Mucosa of rectum (tissue), 2 donors: ENCODE data around the gene INSYN1.

Experiments used
- H3K27ac ChIP-seq, 2 donors: one replicate each; pipeline ENCODE4 v1.7.0; 2013; ENCODE audit warnings: inconsistent platforms in 2 of 2, low read depth in 2 of 2, low read length in 2 of 2
- H3K27me3 ChIP-seq, 2 donors: one replicate each; pipeline ENCODE4 v1.7.0; 2013; ENCODE audit warnings: low read length in 2 of 2; ENCODE audit not compliant: control insufficient read depth in 2 of 2, insufficient read depth in 2 of 2
- H3K36me3 ChIP-seq, 2 donors: one replicate each; pipeline ENCODE4 v1.7.0; 2013; ENCODE audit warnings: low read length in 2 of 2; ENCODE audit not compliant: control insufficient read depth in 2 of 2, insufficient read depth in 2 of 2
- H3K4me1 ChIP-seq, 2 donors: one replicate each; pipeline ENCODE4 v1.7.0; 2013; ENCODE audit warnings: low read length in 2 of 2, mild to moderate bottlenecking in 1 of 2; ENCODE audit not compliant: control insufficient read depth in 2 of 2, insufficient read depth in 2 of 2
- H3K4me3 ChIP-seq, 2 donors: one replicate each; pipeline ENCODE4 v1.7.0; 2013; ENCODE audit warnings: low read length in 2 of 2
- H3K9ac ChIP-seq, 2 donors: one replicate each; pipeline ENCODE4 v1.7.0; 2013; ENCODE audit warnings: low read length in 2 of 2, low read depth in 1 of 2, mild to moderate bottlenecking in 1 of 2
- H3K9me3 ChIP-seq, 2 donors: one replicate each; pipeline ENCODE4 v1.7.0; 2013; ENCODE audit warnings: low read length in 2 of 2; ENCODE audit not compliant: control insufficient read depth in 2 of 2
- donor health status: healthy.
- donor health status: Normal muscosa, but diverticular disease.

INSYN1 gene

DNA sequence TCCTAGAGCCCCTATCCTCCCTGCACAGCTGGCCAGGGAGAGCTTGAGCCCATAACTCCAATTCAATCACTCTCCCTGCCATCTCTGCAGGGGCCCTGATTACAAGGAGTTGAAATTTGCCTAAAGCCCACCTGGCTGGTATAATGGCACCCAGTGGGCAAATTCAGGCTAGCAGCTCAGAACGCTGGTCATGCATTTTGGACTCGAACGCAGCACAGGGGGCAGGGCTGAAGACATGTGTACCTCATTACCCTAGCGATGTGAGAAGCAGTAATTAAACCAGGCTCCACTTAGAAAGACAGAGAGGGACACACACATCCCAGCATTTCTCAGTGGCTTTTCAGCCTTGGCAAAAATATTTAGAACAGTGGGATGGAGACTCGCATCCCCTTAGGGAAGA lies 3.2 kb downstream of the INSYN1 start:
- H3K4me1 ChIP-seq, result no peaks in the 10 kb centered on the region
- no peak overlapping the region for H3K9ac ChIP-seq
- no peaks in the 10 kb centered on the region for H3K36me3 ChIP-seq
- no peak overlapping the region for H3K4me3 ChIP-seq
- H3K9me3 ChIP-seq, result no peaks in the 10 kb centered on the region
- peaks cover 10 to 31% of the 10 kb centered on the region in 2 donors for H3K27me3 ChIP-seq
- no peak overlapping the region for H3K27ac ChIP-seq

DNA sequence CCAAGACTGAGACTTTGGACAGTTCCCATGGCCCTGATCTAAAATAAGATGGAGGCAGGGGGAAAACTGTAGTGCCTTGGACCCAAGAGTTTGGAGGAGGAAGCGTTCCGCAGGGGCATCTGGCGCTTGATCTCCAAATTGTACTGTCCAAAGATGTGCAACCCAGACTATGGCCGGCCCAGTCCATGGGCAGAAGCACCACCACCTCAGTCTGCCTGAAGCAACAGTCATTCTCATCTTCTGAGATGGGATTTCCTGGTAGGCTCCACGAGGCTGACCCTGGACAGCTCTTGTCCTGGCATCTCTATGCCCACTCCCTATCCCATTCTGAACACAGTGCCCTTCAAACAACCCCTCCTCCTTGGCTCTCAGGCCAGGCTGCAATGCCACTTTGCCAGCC lies 3.6 kb downstream of the INSYN1 start:
- Histone ChIP-seq H3K9me3 (no peaks in the 10 kb centered on the region), H3K36me3 (no peaks in the 10 kb centered on the region), H3K4me3 (no peak overlapping the region), H3K27me3 (peaks cover 10 to 28% of the 10 kb centered on the region in 2 donors), H3K9ac (no peak overlapping the region), H3K4me1 (no peaks in the 10 kb centered on the region), H3K27ac (no peak overlapping the region)

DNA sequence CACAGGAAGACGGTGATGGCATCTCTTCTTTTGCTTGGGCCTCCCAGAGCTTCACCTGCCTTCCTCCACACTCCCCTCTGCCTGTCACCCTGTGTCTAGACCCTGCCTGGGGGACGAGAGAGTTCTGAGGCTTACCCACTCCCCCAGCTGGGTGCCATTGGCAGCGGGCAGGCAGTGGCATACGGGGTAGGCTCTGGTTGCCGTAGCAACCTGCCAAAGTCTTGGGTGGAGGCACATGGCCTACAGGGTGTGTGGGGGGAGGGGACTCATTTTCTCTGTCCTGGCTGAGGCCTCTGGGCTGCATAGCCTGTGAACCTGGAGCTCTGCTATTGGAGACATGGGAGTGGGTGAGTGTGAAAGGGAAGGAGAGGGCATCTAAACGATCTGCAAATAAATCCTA lies 4.4 kb downstream of the INSYN1 start:
- Histone ChIP-seq H3K9me3 (no peaks in the 10 kb centered on the region), H3K27me3 (peaks cover 7 to 20% of the 10 kb centered on the region in 2 donors), H3K9ac (no peak overlapping the region), H3K4me1 (no peaks in the 10 kb centered on the region), H3K36me3 (no peaks in the 10 kb centered on the region), H3K4me3 (no peak overlapping the region), H3K27ac (no peak overlapping the region)

DNA sequence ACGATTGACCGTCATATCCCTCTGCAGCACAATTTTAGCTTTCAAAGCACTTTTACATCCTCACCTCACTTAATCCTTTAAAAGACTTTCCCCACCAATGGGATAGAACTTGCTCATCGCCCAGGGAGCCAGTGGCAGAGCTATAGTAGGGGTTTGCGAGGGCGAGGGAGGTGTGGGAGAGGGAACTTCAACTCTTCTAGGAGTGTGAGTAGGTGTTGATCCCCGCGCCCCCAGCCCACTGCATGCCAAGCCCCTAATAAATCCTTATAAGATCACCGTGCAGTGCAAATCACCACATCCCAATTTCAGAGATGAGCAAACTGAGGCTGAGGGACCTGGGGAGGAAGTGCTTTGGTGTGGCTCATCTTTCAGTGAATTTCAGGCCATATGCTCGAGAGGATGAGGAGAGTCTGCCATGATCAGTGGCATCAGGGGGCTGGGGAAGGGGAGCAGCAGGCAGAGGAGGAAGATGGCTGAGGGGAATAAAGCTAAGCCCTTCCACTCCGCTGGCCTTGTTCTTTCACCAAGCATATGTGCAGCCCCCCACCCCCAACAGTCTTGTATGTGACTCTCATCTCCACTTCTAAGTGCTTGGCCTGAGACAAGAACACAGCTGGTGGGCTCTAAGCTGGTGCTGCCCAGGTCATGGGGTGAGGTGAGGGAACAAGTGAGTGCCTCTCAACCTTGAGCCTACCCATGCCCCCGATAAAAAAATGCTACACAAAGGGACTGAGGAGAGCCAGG lies 5.1 kb downstream of the INSYN1 start:
- no peak overlapping the region for H3K9ac ChIP-seq
- H3K27me3 ChIP-seq, result peaks cover 5 to 16% of the 10 kb centered on the region in 2 donors
- no peak overlapping the region for H3K4me3 ChIP-seq
- no peak overlapping the region for H3K27ac ChIP-seq
- no peaks in the 10 kb centered on the region for H3K36me3 ChIP-seq
- peaks cover 0 to under 1% of the 10 kb centered on the region in 2 donors for H3K4me1 ChIP-seq
- H3K9me3 ChIP-seq, result no peaks in the 10 kb centered on the region

DNA sequence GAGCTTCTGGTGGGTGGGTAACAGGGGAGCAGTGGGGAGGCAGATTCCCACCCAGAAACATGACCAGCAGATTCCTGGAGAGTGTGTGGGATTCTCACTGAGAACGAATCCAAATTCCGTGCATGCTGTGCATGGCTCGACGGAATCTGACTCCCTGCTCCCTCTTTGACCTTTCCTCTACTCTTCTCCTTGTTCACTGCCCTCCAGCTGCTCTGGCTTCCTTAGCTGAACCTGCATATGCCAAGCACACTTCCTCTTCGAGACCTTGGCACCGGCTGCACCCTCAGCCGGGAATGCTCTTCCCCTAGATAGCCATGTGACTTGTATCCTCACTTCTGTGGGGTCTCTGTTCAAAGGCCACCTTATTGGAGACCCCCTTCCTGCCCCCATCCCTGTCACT lies 6.3 kb downstream of the INSYN1 start:
- H3K36me3 ChIP-seq, result no peaks in the 10 kb centered on the region
- peaks cover 0 to 2% of the 10 kb centered on the region in 2 donors for H3K4me1 ChIP-seq
- peaks cover 5 to 16% of the 10 kb centered on the region in 2 donors for H3K27me3 ChIP-seq
- H3K9me3 ChIP-seq, result no peaks in the 10 kb centered on the region
- H3K4me3 ChIP-seq, result no peak overlapping the region
- H3K27ac ChIP-seq, result no peak overlapping the region
- H3K9ac ChIP-seq, result no peak overlapping the region

DNA sequence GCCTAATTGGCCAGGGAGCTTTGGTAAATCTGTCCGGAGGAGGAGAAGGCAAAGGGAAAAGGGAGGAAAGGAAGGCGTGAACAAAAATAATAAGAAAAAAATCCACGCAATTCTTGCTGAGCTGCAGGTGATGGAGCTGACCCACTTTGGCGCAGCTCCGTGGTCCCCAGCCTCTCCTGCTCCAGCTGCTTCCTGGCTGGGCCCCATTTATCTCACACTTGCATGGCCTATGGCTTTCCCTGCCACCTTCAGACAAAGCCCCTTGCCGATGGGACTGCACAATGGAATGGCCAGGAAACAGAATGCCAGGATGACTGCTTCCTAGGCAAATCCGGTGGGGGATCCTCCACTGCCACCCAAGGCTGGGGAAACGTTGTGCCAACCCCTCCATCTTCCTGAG lies 6.9 kb downstream of the INSYN1 start:
- no peak overlapping the region for H3K27ac ChIP-seq
- H3K9me3 ChIP-seq, result no peaks in the 10 kb centered on the region

DNA sequence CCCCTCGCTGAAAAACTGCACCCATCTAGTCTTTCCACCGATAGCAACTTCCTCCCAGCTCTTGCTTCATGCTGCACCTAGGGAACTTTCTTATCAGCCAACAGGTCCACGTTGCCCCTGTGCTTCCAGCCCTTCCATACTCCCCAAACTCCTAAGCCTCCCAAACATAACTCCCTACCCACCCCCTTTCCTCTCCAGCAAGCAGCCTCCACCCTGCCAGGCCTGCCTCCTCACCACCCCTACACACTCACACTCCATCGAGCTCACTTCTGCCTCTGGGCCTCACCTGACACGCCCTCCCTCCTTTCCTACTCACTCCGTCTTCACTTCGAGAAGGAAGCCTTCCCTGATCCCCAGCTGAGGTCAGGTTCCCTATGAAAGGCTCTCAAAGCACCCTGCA lies 8.1 kb downstream of the INSYN1 start:
- Histone ChIP-seq H3K4me3 (no peak overlapping the region), H3K27ac (no peak overlapping the region), H3K9me3 (no peaks in the 10 kb centered on the region), H3K9ac (no peak overlapping the region), H3K27me3 (peaks cover 2 to 4% of the 10 kb centered on the region in 2 donors), H3K36me3 (no peaks in the 10 kb centered on the region), H3K4me1 (peaks cover 0 to 2% of the 10 kb centered on the region in 2 donors)

More for the DNA sequence above, 6.9 kb downstream of the INSYN1 start:
- Histone ChIP-seq H3K4me3 (no peak overlapping the region), H3K4me1 (peaks cover 0 to 2% of the 10 kb centered on the region in 2 donors), H3K27me3 (peaks cover 2 to 13% of the 10 kb centered on the region in 2 donors), H3K36me3 (no peaks in the 10 kb centered on the region), H3K9ac (no peak overlapping the region)

DNA sequence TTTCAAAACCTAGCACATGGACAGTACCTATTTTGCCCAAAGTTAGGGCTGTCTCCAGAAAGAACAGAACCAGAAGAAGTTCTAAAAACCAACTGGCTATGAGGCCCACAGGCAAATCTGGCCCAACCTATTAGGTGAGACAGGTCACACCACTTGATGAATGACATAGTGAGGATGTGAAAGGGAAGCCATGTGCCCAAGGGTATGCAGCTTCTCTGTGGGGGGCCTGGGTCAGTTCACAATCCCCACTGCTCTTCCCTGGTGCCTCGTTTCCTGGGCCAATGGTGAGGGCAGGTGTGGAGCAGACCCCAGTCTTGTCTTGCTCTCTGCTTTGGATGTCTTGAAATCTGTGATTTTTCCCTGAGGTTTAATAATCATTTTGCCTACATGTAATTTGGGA lies 8.9 kb downstream of the INSYN1 start:
- Histone ChIP-seq H3K4me3 (no peak overlapping the region), H3K9me3 (no peaks in the 10 kb centered on the region), H3K27ac (no peak overlapping the region)

DNA sequence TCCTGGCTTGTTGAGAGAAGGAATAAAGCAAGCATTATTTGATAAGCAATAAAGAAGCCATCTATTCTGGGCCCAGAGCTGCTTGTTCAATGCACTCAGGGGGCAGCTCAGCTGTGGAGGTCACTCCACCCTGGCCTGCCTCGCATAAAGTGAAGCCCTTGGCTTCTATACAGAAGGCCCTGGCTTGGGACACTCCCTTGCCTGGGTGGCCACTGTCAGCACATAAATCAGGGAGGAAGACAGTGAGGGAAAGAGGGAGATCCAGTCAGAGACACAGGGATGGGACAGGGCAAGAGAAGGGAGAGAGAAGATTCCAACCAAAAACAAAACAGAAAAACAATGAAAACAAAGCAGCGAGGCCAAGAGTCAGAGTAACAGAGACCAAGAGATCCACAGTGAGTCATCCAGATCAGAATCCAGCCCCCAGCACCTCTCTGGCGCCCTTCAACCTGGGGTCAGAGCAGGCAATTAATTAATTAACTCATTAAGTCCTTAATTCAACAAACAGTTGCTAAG lies 11.8 kb downstream of the INSYN1 start:
- H3K36me3 ChIP-seq, result no peaks in the 10 kb centered on the region
- no peaks in the 10 kb centered on the region for H3K27me3 ChIP-seq
- H3K27ac ChIP-seq, result no peak overlapping the region
- H3K9ac ChIP-seq, result no peak overlapping the region
- no peaks in the 10 kb centered on the region for H3K9me3 ChIP-seq
- no peak overlapping the region for H3K4me3 ChIP-seq
- peaks cover 0 to 2% of the 10 kb centered on the region in 2 donors for H3K4me1 ChIP-seq

More for the DNA sequence above, 8.9 kb downstream of the INSYN1 start:
- Histone ChIP-seq H3K9ac (no peak overlapping the region), H3K36me3 (no peaks in the 10 kb centered on the region), H3K27me3 (peaks cover 0 to 2% of the 10 kb centered on the region in 2 donors), H3K4me1 (peaks cover 0 to 2% of the 10 kb centered on the region in 2 donors)

DNA sequence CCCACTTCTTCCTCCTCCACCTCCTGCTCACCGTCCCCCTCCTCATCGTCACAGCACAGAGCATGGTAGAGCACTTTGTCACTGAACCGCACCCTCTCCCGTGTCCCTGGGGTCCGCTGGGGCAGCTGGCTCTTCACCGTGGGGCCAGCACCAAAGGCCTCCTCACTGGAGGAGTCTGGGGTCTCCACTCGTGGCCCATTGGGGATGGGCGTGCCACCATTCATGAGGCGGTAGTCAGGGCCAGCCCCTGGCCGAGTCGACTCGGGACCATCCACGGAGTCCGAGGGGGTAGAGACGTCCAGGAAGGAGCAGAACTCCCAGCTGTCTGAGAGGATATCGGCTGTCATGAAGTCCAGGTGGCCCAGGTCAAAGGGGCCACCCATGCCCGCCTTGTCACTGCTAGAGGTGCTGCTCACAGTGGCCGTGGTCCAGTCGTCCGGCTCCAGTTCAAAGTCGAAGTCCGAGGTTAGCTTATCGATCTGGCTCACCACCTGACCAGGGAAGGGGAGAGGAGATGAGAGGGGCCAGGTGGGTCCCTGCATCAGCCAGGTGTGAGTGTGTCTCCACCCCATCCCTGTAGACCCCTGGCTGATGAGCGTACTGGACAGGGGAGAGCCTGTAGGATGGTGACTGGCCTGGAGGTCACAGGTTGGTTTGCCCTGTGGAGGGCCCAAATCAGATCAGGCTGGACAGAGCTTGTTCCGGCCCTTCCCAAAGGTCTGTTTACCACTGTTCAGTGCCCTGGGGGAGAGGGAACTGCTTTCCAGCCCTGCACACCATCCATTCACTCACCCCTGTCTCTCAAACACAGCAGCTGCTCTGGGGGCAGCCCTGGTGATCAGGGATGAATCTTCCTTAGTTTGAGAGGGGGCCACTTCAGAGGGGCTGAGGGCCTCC lies 12.8 kb downstream of the INSYN1 start:
- Histone ChIP-seq H3K27ac (no peak overlapping the region), H3K27me3 (peaks cover 0 to 3% of the 10 kb centered on the region in 2 donors), H3K4me3 (no peak overlapping the region), H3K9ac (no peak overlapping the region), H3K9me3 (no peaks in the 10 kb centered on the region), H3K36me3 (no peaks in the 10 kb centered on the region), H3K4me1 (peaks cover 0 to 2% of the 10 kb centered on the region in 2 donors)
